NCI-H2227 treated with DMSO at 0.1 percent for 48 hours (cell line): ENCODE results near the gene ZNF467.

Source experiments
- DNase-seq: peaks from one replicate; lab custom pipeline; 2025; lab: John Stamatoyannopoulos, UW

Gene ZNF467

GRCh38 chr7:149748076-149748874, 25.1 kb downstream of the ZNF467 start:
- DNase-seq: no peak

- no peak for DNase-seq
Observed at GRCh38 chr7:149743476-149744255, 29.7 kb downstream of the ZNF467 start.

GRCh38 chr7:149742075-149742701, 31.2 kb downstream of the ZNF467 start:
- peak; percentile 86 for DNase-seq

- DNase-seq: peak; percentile 49
Observed at GRCh38 chr7:149741629-149742028, 31.8 kb downstream of the ZNF467 start.

GRCh38 chr7:149736478-149737360, 36.7 kb downstream of the ZNF467 start:
- DNase-seq: no peak

GRCh38 chr7:149735779-149736477, 37.5 kb downstream of the ZNF467 start:
- no peak for DNase-seq

GRCh38 chr7:149735181-149735602, 38.2 kb downstream of the ZNF467 start:
- no peak for DNase-seq

GRCh38 chr7:149734791-149735075, 38.7 kb downstream of the ZNF467 start:
- DNase-seq: no peak

- no peak for DNase-seq
Observed at GRCh38 chr7:149733924-149734790, 39.2 kb downstream of the ZNF467 start.

GRCh38 chr7:149733131-149733923, 40.1 kb downstream of the ZNF467 start:
- no peak for DNase-seq

- DNase-seq: no peak
Observed at GRCh38 chr7:149732611-149733010, 40.8 kb downstream of the ZNF467 start.

GRCh38 chr7:149732111-149732561, 41.3 kb downstream of the ZNF467 start:
- no peak for DNase-seq

GRCh38 chr7:149731207-149731955, 42.0 kb downstream of the ZNF467 start:
- no peak for DNase-seq

- no peak for DNase-seq
Observed at GRCh38 chr7:149729983-149730801, 43.2 kb downstream of the ZNF467 start.

- DNase-seq: no peak
Observed at GRCh38 chr7:149729586-149729982, 43.8 kb downstream of the ZNF467 start.

GRCh38 chr7:149728491-149729375, 44.7 kb downstream of the ZNF467 start:
- no peak for DNase-seq
